HG03354 (cell line): ENCODE measurements around the gene NUP210.

Source experiments
- ATAC-seq: cut with Tn5 transposase; IDR thresholded peaks from one replicate; pipeline ENCODE4 v1.9.1; 2021; ENCODE audit warnings: mild to moderate bottlenecking; ENCODE audit not compliant: unreplicated experiment, poor library complexity, severe bottlenecking

NUP210 gene

DNA sequence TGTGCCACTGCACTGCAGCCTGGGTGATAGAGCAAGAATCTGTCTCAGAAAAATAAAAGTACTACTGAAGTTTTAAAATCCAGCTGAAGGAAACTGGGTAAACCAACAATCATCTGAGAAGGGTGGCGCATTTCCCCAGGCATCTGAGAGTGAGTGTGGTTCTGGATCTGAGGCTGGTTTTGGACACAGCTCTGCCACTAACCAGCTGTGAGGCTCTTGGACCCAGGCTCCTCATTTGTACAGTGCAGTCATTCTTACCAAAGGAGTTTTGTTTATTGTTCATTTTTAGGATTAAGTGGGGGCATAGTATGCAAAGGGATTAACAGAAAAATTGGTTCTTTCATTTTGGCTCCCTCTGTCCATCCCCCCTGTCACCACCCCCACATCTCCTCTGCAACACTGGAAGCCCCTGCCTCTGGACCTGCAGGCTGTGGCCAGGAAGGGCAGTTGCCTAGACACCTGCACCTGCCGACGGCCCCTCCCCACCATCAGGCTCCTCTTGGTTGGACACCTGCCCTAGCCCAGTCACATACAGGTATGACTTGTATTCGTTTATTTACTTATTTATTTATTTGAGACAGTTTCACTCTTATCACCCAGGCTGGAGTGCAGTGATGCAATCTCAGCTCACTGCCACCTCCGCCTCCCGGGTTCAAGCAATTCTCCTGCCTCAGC, 8.8 kb downstream of the NUP210 start:
- no peak for ATAC-seq

DNA sequence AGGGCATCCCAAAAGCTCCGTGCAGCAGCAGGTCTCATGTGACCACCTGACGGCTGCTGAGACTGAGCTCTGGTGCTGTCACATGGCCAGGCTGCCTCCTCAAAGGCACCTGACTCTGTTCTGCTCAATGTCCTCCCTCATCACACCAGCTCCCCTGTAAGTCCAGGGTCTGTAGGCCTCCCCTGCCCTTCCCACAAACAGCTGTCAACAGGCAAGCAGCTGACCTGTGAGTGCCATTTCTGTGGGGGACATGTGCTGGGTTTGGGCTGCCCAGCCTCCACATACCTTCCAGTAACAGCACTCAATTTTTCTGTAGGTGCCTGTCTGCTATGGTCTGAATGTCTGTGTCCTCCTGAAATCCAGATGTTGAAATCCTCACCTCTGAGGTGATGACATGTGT, 11.2 kb downstream of the NUP210 start:
- no peak for ATAC-seq

DNA sequence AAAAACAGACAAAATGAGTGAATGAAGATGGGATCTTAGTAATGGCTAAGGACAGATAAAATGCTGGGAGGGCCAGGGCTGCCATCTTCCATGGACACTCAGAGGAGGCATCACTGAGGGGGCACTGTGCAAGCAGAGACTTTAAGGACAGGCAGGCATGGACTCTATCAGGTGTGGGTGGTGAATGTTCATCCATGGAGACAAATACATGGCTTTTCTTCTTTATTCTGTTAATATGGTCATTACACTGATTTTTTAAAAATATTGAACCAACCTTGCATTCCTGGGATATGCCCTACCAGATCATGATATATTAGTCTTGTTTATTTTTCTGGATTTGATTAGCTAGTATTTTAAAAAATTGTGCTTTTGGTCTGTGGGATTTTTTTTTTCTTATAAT, 12.2 kb downstream of the NUP210 start:
- ATAC-seq, result no peak

DNA sequence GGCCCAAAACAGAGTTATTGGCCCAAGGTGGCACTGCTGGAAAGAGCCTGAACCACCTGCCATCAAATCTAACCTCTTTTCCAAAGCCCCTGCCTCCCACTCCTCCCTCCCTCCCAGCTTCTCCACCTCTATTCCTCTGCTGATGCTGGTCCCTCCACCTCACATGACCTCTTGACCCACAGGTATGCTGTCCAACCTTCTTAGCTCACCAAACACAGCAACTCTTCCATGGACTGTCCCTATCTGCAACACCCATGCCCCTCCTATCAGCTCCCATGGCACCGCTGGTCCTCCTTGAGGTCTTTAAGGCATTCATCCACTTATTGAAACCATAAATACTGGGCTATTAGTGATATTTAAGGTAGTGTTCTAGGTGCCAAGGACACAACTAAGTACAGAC, 12.6 kb downstream of the NUP210 start:
- no peak for ATAC-seq

DNA sequence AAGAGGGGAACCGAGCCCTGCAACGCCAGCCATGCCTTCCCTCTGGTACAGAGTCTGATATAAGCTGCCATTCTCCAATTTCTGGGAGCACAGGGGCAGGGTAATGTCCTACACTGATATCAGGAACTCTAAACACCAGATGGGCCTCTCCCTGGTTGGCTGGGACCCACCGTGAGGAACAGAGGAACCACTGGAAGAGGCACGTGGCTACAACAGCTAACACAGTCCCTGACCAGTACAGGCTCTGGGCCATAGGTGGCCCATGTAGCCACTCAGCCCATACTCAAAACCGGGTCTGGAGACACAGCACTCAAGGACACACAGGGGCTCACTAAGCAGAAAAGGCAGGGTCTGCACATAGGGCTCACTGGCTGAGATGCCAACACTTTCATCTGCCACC, 13.9 kb downstream of the NUP210 start:
- no peak for ATAC-seq

DNA sequence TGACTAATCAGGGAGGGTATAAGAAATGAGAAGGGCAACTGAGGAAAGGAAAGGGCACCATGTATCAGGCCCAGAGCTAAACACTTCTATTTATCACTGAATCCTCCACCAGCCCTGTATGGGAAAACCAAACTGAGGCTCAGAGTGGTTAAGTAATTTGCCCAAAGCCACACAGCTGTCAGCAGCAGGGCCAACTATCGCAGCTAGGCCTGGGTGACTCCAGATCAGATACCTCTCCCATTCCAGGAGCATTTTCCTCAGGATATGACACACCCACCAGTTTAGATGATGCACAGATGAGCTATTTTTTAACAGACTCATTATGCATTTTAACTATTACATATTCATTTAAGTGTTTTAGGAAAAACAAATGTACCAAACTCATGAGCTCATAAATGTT, 14.5 kb downstream of the NUP210 start:
- no peak for ATAC-seq

DNA sequence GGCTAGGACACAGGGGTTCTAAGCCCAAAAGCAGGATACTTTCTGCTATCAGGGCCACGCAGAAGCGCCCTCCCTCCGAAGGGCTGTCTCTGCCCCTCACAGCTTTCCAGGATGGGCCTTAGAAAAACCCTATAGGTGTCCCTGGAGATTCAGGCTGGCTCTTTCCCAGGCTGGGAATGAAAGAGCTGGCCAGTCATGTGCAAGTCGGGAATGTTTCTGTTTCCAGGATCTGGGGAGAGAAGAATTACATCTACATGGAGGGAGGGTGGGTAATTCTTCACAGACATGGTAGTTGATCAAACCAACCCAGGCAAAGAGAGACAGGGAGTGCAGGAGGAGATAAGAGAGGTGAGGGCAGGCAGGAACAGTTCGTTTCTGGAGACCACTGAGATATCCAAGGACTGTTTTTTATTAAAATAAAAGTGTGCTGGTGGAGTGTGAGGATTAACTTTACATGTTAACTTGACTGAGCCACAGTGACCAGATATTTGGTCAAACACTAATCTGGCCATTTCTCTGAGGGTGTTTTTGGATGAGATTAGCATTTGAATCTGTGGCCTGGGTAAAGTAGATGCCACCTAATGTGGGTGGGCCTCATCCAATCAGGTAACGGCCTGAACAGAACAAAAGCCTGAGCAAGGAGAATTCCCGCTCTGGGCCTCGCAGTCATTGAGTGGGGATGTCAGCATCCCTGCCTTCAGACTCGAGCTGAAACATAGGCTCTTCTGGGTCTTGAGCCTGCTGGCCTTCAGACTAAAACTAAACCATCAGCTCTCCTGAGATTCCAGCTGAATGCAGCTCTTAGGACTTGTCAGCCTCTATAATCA, 15.3 kb downstream of the NUP210 start:
- no peak for ATAC-seq

DNA sequence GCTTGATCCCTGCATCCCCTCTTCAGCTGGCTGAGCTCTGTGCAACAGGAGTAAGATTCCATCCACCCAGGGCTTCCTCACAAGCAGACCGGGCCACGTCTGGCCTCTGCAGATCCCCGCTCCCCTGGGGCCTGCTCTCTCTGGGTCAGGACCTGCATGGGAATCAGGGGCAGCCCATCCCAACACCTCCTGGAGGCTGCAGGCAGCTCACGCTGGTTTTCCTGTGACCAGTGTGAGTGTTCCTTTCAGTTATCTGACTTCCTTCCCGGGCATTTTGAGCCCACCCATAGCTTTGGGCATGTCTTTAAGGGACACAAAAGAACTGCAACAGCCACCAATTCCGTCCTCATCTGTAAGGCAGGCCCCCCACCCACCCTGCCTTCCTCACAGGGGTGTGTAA, 16.3 kb downstream of the NUP210 start:
- ATAC-seq, result no peak

DNA sequence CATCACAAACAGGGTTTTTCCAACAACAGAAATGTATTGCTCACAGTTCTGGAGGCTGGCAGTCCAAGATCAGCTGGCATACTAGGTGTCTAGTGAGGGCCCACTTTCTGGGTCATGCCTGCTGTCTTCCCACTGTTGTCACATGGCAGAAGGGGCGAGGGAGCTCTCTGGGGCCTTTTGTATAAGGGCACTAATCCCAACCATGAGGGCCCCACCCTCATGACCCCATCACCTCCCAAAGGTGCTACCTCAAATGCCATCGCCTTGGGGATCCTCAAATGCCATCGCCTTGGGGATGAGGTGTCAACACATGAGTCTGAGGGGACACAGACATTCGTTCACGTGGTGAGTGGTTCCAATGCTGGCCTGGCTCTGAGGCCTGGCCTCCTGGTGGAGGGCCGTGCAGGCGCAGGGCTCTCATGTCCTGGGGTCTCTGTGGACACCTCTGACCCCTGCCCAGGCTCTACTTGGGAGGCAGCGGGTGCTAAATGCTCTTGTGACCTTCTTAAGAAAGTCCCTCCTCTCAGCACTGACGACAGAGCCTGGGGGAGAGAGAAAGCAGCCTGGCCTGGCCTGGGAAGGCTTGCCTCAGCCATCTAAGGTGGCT, 16.8 kb downstream of the NUP210 start:
- ATAC-seq, result no peak

DNA sequence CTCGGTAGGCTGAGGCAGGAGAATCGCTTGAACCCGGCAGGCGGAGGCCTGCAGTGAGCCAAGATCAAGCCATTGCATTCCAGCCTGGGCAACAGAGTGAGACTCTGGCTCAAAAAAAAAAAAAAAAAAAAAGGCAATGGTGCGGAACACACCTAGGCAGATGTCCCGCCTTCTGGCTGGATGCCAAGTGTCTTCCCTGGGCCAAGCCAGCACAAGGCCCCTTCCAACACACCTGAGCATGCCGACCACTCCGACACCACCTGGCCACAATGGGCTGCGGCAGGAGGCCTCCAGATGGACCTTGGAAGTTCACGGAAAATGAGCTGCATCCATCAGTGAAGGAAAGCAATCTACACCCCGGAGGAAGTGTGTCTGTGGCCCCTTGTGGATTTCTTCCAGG, 19.0 kb downstream of the NUP210 start:
- ATAC-seq, result no peak

DNA sequence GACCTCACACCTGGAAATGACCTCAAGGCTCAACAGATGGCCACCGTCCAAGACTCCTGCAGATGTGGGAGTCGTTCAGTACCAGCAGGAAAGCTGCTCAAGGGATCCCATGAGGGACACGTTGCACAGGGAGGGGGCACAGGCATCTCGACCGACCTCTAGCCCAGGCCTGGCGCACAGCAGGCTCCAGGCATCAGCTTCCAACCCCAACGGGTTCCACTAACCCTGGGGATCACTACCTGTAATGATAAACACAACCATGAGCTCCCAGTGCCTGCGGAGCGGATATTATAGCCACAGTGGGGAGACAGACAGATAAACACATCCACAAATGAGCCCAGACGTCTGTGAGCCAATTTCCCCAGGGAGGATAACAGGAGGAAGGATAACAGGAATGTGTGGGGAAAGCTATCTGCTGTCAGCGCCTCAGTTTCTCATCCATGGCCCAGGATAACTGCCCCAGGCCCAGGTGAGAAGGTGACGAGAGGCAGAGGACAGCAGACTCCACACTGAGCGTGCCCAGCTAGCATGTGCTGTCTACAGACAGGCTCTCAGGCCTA, 19.9 kb downstream of the NUP210 start:
- ATAC-seq, result no peak

DNA sequence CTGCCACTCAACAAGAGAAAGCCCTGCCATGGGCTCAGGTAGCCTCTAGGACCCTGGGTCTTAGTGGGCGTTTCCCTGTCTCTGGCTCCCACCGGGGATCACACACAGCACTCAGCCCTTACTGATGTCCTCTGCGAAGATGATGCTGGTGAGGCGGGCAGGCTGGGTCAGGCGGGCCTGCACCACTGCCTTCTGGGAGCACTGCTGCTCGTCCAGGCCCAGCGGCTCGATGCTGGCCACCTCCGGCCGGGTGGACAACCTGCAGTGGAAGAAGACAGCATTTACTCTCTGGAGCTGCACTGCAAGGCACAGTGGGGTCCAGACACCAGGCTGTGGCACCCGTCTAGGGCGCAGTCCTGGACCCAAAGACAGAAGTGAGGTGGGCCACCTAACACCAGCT, 20.5 kb downstream of the NUP210 start:
- no peak for ATAC-seq

DNA sequence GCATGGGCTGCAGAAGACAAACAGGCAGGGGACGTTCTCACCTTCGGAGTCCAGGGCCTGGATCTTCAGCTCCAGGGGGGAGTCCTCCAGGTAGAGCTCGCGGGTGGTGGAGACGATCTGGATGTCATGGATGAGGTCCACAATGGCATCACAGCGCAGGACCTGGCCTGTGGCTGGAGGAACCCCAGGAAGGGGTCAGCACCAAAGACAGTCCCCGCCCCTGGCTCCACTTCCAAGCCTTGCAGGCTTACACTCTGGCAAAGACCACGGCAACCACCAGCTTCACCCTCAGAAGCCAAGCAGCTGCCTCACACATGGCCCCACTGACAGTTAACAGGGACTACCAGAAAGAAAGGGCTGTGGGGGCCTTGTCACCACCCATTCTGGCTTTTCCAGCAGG, 22.8 kb downstream of the NUP210 start:
- no peak for ATAC-seq

DNA sequence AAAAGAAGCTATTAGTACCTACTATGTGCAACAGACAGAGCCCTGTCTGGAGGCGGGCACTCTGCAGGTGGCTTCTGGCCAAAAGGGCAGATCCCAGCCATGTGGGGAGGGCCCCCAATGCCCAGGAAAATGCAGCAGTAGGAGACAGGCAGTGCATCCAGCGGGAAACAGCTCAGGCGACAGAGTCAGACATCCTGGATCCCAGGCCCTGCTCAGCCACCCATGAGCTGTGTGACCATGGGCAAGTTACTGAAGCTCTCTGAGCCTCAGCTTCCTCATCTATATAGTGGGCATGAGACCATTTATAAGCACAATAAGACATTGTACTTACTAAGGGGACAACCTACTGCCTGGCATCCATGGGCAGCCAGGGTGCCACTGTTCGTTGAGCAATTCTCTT, 25.8 kb downstream of the NUP210 start:
- ATAC-seq, result no peak

DNA sequence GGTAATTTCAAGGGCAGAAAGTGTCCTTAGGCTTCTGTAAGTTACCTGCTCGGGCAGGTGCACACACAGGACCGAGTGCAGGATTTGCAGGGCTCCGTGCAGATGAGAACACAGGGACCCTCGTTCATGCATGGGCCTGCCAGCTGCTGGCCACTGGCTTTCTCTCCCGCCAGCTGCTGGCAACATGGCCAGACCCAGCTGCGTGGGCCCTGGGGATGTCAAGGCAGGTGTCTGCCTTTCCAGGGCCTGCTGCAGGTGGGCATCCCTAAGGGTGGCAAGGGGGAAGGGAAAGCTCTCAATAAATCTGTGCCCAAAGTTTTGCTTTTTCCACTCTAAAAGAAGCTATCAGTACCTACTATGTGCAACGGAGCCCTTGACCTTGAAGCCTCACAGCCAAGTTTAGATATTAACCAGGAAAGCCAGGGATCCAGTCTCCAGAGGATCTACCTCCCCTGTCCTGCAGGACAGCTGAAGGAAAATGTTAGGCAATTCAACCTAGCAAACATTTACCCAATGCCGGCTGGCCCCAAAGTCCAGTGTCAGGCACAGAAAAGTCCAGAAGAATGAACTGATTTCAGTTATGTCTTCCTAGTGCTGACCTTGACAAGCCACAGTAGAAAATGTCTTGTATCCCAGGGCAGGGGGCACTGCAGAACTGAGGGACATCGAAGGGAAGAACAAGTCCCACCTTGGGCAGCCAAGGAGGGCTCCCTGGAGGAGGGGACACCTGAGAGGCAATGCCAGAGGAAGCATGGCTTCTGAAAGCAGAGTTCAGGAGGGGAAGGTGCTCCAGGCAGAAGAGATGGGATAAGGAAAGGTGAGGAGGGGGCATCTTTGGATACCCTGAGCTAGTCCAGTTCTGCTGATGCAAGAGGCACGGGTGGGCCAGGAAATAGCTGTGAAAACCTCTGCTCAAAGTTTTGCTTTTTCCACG, 26.4 kb downstream of the NUP210 start:
- no peak for ATAC-seq

DNA sequence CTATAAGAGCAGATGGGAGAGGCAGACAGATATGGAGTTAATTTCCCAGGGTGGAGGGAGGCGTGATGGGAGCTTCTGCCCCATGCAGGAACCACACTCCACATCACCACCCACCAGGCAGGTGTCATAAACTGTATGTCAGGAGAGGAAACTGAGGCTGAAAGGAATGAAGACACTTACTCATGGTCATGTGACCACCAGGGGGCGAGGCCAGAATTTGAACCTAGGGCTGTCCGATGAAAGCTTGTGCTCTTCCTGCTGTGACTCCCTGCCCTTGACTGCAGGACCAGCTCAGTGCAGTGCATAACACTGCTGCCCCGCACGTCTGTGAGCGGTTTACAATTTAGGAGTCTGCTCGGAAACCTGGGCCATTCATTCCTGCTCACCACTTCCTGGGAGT, 28.8 kb downstream of the NUP210 start:
- no peak for ATAC-seq

DNA sequence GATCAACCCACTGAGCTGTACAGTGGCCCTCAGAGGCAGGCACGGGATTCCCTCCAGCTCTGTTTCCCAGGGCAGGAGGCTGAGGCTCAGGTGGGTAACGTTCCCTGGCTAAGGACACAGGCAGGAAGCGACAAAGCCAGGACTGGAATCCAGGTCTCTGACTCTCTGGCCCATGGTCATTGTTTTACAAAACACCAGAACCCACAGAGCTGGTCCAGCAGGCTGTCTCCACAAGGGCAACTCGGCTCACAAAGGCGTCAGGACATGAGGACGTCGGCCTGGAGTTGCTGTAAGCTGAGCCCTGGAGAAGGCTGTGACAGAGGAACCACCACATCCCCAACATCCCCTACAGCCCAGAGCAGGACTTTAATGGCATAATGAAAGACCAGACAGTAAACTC, 30.7 kb downstream of the NUP210 start:
- ATAC-seq, result no peak

DNA sequence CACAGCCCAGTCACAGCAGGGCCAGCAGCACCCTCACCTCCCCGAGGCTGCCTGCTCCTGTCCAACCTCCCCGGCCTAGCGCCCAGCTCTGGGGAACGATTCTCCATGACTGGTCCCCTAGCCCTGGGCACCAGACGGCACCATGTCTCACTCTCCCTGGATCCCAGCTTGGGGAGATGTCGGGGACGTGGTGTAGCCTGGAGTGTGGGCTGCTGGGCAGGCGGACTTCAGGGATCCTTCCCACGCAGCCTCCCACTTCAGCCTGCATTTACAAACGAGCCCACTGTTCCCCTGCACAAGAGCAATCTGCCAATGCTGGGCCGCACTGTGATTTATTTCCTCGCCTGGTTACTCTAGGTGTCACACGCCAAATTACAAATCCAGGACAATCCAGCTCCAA, 31.3 kb downstream of the NUP210 start:
- no peak for ATAC-seq

DNA sequence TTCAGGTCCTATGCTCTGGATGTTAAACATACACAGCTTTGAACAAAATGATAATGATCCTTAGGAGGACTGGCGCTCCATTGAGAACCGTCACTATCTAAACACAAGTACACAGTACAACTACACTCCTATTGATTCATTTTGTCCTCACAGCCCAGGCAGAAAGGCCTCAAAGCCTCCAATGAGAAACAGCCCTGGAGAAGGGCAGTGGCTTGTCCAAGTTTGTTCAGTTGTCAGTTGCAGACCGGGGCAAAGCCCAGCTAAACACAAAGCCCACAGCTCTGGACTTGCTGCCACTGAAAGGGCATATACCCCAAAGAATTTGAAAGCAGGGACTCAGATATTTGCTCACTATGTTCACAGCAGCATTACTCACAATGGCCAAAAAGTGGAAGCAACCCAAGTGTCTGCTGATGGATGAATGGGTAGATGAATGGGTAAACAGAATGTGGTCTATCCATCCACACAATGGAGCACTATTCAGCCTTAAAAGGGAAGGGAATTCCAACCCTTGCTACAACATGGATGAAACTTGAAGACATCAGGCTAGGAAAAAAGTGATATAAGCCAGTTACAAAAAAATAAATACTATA, 34.7 kb downstream of the NUP210 start:
- ATAC-seq, result no peak
